22Rv1 (cell line): Measurements from ENCODE around the gene NRXN3.
"Not testable (repeated sequence)": the region's sequence is repeated elsewhere in the genome, so short reads cannot be mapped to it uniquely, and the experiment has no call there.

Source experiments
- H3K27ac ChIP-seq: fragments of 450-650 bp; 2 replicates; pipeline ENCODE4 v1.5.1; 2017
- ZFX ChIP-seq: fragments of 450-650 bp; IDR thresholded peaks from 2 replicates; pipeline ENCODE4 v1.6.1; 2017; ENCODE audit warnings: antibody characterized with exemption, borderline replicate concordance
- TF ChIP-seq, protein P1 (sequence below): fragments of 450-650 bp; IDR thresholded peaks from 2 replicates; pipeline ENCODE4 v1.5.1; 2017; ENCODE audit warnings: mild to moderate bottlenecking

NRXN3 gene

GRCh38 chr14:79094951-79095350 lies 924.8 kb downstream of the NRXN3 start:
- TF ChIP-seq, protein P1, sequence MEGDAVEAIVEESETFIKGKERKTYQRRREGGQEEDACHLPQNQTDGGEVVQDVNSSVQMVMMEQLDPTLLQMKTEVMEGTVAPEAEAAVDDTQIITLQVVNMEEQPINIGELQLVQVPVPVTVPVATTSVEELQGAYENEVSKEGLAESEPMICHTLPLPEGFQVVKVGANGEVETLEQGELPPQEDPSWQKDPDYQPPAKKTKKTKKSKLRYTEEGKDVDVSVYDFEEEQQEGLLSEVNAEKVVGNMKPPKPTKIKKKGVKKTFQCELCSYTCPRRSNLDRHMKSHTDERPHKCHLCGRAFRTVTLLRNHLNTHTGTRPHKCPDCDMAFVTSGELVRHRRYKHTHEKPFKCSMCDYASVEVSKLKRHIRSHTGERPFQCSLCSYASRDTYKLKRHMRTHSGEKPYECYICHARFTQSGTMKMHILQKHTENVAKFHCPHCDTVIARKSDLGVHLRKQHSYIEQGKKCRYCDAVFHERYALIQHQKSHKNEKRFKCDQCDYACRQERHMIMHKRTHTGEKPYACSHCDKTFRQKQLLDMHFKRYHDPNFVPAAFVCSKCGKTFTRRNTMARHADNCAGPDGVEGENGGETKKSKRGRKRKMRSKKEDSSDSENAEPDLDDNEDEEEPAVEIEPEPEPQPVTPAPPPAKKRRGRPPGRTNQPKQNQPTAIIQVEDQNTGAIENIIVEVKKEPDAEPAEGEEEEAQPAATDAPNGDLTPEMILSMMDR: no peak
- TF ChIP-seq ZFX: no peak
- no peak overlapping the region for H3K27ac ChIP-seq

- TF ChIP-seq ZFX: no peak
- TF ChIP-seq, protein P1: no peak
- H3K27ac ChIP-seq: no peak overlapping the region
These were observed 926.6 kb downstream of the NRXN3 start for GRCh38 chr14:79096811-79097210.

DNA sequence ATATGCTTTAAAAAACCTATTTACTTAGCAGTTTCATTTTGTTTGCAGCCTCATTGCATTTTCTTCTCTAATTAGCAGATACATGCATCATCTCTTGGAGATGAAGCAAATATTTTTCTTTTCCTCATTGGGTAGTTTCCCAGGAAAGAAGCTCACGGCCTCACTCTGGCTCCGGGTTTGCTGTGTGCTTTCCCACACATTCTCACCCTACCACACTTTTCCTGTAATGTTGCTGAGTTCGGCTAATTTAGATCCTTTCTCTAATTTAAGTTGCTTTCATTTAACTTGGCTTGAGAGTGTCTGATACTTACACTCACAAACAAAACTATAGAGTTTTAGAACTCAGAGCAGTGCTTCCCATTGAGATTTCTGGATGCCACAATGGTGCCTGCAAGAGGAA lies 928.2 kb downstream of the NRXN3 start:
- H3K27ac ChIP-seq: no peak overlapping the region
- TF ChIP-seq, protein P1: no peak
- TF ChIP-seq ZFX: no peak

DNA sequence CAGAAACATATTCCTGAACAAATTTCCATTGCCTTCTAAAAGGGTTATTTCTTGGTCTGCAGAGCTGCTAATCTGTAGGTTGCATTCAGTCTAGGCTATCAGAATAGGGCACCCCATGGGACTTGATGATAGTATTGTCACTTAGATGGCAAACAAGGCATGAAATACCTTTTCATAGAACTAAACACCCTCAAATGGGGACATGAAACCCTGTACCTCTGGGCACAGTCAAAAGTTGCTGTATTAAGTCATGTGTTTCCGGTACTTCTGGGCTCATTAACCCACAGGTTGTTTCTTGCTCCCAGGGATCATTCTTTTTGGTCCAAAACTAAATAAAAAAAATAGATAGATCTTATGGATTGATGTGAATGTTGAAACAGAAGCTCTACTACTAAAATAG lies 930.4 kb downstream of the NRXN3 start:
- no peak for TF ChIP-seq ZFX
- TF ChIP-seq, protein P1: no peak
- H3K27ac ChIP-seq: no peak overlapping the region

- no peak overlapping the region for H3K27ac ChIP-seq
- TF ChIP-seq, protein P1: no peak
- TF ChIP-seq ZFX: no peak
These were observed 931.2 kb downstream of the NRXN3 start for GRCh38 chr14:79101388-79101787.

- TF ChIP-seq, protein P1: no peak
- no peak for TF ChIP-seq ZFX
- no peak overlapping the region for H3K27ac ChIP-seq
These were observed 933.6 kb downstream of the NRXN3 start for GRCh38 chr14:79103764-79104163.

- not testable (repeated sequence) for H3K27ac ChIP-seq
These were observed 940.4 kb downstream of the NRXN3 start for GRCh38 chr14:79110564-79110963.

DNA sequence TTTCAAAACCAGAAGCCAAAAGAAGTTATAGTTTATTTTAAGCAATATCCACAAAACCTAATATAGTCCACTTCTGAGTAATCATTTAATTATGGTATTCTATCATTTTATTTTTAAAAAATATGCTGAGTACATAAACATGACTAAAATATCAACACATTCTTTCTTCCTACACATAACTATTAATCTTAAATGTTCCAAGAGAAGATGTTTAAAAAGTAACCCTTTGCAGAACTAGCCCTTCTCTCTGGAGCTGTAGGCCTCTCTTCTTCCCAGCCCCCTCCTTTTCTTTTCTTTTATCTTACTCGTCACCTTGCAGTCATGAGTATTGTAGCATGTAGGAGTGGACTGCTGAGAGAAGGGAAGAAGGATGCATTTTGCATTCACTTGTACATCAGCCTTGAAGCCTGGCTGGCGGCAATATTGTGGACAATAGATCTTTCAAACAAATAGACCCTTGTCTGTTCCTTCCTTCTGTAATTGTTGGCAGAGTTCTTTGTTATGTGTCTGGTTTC lies 941.9 kb downstream of the NRXN3 start:
- no peak for TF ChIP-seq ZFX
- TF ChIP-seq, protein P1: no peak
- no peak overlapping the region for H3K27ac ChIP-seq
